Activated CD4-positive, alpha-beta T cell treated with anti-CD3 and anti-CD28 coated beads, Interleukin-2, amount 50 U/mL, for 24 hours (primary cell): Measurements from ENCODE around the gene AGFG2.
"Not testable (repeated sequence)": the region's sequence is repeated elsewhere in the genome, so short reads cannot be mapped to it uniquely, and the experiment has no call there.

Experiments
- DNase-seq, 2 donors: peaks; one replicate each; pipeline ENCODE4 v3.0.0-alpha.2; 2020; ENCODE audit warnings: low read depth in 1 of 2, low spot score in 1 of 2

AGFG2 gene

DNA sequence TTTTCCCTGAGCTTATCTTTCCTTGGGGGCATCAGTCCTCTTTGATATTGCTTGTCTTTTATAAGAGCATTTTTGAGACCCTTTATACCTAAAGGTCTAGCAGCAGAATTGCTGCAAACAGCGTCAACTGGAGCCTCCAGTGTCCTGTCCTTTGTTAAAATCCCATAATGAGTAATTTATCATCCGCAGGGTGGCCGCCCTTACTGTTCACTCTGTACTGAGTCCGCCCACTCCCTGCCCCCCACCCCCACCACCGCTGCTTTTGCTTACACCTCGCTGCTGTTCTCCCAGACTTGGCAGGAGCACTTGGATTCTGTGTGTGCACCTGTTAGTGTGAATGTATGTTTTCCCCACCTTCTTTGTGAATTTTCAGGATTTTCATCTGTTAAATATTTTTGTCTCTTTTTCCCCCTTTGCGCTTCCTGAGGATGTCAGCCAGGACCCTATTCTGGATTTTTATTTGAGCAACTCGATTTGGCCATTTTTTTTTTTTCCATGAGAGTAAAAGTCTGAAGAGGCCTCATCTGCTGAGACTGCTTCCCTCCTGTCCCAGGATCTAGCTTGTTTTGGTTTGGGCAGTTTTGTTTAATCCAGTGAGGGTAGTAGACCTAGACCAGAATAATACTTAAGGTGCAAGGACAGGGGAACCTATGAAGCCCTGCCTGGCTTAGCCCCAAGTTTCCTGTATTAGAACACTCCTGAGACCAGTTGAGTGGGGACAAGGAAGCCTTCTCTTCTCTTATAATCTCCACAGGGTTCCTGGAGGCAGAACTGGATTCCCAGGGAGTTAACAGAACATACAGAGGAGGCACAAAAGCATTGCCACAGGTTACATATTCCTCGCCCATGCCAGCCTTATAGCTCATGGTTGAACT lies 8.2 kb downstream of the AGFG2 start:
- DNase-seq, result no peak

DNA sequence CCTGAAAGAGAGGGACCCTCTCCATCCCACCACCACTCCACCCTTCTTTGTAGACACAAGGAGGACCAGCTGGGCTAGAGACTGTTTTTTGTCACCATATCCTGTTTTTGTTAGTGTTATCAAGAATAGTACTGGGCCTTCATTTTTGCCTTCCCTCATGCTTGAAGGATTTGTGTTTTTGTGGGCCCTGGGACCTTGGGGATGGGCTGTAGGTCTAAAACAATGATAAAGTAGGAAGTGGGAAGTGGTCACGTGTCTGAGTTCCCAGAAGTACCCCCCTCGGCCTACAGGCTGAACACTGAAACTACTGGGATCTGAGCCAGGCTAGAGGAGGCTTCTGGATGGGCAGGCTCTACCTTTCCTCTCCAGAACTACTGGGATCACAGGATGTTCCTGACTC lies 8.9 kb downstream of the AGFG2 start:
- no peak for DNase-seq

DNA sequence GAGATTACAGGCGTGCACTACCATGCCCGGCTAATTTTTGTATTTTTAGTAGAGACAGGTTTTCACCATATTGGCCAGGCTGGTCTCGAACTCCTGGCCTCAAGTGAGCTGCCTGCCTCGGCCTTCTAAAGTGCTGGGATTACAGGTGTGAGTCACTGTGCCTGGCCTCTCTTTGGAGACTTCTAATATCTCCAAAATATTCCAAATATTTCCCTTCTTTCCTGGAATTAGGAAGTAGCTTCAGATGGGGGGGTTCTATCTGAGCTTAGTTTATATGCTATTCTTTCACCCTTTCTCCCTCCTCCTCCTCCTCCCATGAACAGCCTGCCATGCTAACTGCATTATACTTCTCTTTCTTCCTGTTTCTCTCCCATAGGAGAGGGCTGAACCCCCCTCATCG lies 9.4 kb downstream of the AGFG2 start:
- not testable (repeated sequence) for DNase-seq

GRCh38 chr7:100552532-100552931 lies 13.5 kb downstream of the AGFG2 start:
- DNase-seq, result no peak

DNA sequence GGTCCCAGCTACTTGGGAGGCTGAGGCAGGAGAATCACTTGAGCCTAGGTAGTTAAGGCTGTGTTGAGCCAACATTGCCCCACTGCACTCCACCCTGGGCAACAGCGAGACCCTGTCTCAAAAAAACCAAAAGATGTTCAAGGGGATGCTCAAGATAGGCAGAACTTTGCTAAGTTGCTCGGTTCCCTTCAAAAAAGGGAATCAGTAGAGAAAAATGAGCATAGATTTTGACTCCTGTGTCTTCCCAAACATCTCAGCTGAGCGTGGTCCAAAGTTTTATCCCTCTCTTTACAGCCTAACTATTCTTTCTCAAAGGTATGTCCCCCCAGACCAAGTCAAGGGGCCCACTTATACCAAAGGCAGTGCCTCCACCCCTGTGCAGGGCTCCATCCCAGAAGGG lies 14.0 kb downstream of the AGFG2 start:
- DNase-seq, result no peak

DNA sequence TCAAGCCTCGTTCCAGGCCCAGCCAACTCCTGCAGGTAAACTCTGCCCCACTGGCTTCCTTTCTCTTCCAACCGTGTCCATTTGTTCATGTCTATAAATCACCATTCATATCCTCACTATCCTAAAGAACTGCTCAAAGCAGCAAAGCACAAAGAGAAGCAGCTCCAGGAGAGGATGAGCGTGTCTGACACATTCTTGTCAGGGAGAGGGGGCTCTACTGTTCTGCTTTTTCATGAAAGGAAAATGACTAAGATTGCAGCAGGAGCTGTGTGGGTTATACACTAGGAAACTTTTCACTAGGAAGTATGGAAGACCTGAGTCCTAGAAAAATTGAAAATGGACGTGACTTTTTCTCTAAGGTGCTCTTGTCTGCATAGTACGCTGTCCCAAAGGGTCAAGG lies 16.7 kb downstream of the AGFG2 start:
- no peak for DNase-seq

GRCh38 chr7:100556541-100556940 lies 17.5 kb downstream of the AGFG2 start:
- no peak for DNase-seq

DNA sequence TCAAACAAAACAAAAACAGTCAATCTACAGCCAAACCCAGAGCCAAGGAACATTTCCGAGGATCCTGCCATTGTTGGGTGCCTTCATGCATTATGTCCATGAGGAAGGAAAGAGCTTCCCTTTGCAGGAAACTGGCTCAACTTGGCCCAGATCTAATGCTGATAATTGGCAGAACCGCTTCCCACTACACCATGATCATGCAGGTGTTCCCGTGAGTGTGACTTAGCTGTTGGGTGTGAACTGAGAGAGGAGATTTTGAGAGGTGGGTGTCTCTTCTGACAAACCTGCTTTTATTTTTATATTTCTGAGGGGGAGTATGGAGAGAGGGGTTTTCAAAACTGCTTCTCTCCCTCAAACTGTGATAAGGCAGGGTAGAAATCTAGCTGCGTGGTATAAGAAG lies 20.1 kb downstream of the AGFG2 start:
- no peak for DNase-seq

DNA sequence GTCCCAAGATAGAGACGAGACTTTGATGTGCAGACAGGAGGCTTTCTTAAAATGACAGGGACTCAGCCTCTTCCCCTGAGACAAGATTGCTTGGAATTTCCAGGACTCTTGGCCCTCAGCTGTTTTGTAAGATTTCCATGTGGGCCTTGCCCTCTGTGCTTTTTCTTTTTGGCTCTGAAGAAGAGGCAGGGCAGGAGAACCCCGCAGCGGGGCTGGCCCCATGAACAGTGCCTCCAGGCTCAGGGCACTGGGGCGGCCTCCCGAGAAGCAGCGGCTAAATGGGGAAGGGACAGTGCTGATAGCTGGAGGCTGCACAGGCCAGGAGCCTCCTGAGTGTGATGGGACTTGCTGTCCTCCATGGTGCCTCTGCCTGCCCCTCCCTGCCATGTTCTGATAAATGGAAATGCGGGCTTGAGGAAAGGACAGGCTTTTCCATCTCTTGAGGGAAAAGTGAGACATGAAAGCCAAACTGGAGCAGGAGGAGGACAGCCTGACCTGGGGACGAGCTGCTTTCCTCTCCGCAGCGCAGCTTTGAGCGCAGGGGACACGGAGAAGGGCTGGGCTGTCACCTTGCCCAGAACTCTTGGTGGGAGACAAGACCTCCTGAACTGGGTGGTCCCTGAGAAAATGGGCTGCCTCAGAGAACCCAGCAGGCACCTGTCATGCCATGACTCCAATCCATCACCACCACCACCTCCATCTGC lies 22.6 kb downstream of the AGFG2 start:
- no peak for DNase-seq

- no peak for DNase-seq
Observed at GRCh38 chr7:100562195-100563099, 23.4 kb downstream of the AGFG2 start.

DNA sequence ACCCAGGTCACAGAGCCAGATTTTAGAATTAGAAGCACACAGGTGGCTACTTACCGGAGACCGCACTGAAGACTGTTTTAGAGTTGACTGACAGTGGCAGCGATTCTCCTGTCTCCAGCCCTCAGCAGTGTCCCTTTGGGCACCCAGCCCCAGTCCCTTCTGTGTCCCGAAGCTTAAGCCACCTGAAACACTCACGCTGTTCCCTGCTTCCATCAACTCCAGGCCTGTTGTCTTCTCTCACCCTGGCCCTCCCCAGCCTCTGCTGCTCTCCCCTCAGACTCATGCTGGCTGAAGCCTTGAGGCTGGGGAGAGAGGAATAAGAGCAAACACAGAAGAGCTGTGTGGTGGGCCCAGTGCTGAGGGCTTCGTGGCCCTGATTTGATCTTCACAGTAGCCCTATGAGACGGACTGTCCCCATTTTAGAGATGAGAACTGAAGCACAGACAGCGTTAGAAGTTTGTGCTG lies 24.1 kb downstream of the AGFG2 start:
- no peak for DNase-seq

GRCh38 chr7:100563809-100564400 lies 24.9 kb downstream of the AGFG2 start:
- peak; percentile 74 to 79 for DNase-seq

DNA sequence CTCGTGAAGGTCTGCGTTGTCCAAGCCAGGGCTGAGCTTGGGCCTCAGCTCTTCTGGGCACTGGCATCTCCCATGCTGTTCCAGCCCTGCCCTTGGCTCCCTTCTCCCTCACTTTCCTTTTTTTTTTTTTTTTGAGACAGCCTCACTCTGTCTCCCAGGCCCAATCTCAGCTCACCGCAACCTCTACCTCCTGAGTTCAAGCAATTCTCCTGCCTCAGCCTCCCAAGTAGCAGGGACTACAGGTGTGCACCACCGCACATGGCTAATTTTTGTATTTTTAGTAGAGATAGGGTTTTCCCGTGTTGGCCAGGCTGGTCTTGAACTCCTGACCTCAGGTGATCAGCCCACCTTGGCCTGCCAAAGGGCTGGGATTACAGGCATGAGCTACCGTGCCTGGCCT lies 25.4 kb downstream of the AGFG2 start:
- DNase-seq, result not testable (repeated sequence)

DNA sequence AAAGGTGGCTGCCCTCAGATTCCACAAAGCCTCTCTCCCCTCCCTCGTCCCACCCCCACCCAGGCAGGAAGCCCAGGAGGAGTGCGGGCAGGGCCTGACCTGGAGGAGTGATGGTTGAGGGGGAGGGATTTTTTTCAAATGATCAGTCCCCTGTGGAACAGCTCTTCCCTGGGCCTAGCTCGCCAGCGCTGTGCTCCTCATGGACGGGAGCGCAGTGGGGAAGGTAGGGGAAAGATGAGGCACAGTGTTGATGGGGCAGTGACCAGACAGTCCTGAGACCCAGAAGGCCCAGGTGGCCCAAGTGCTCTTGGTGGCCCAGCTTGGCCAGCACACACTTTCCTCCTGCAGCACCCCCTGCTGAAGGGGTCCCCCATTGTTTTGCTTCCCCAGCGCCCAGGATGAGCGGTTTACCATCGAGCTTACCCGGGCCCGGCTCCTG lies 26.1 kb downstream of the AGFG2 start:
- DNase-seq, result no peak

DNA sequence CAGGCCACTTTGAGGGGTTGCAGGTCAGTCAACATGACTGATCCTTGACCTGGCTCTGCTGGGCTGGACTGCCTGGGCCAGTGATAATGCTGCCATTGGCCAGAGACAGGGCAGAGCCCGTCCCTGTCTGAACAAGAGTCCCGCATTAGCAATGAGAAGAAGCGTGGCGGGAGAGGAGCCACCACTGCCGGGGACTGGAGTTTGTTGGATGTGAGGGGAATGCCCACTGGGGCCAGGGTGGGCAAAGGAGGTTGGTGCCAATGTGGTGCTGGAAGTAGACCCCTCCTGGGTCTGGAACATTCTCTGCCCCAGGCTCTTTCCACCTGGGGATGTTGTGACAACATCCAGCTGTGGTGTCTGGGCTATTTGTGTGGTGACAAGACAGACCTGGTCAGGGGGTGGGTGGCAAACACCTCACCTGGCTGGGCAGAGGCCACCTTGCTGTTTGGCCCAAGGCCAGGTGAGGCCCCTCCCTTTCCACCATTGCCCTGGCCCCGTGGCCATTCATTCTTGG lies 27.1 kb downstream of the AGFG2 start:
- no peak for DNase-seq

DNA sequence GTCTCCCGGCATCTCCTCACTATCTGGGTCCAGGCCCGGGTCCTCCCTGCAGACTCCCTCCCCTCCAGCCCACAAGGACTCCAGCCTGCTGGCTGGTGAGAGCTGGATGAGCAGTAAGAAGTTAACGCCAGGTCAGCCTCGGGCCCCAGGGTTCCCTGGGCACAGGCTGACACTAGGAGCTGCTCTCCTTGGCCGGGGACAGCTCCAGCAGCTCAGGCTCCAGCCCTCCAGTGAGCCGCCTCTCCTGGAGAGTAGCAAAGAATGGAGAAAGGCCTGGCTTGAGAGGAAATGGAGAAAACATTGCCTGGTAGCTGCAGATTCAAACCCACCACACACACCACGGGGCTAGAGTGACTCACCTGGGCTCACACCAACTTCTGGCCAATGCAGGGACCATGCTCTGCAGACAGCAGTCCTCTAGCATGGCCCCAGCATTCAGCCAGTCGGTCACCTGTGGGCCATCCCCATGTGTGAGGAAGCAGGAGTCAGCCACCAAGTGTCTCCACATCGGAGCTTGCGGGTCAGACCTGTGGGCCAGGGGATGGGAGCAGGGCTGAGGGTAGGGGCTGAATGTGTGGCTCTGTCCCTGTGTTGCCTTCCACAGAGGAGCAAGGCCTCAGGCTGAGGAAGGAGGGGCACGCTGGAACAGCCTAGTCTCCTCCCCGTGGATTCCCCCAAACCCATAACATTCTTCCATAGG lies 28.2 kb downstream of the AGFG2 start:
- no peak for DNase-seq

GRCh38 chr7:100567751-100568175 lies 28.8 kb downstream of the AGFG2 start:
- DNase-seq, result no peak

DNA sequence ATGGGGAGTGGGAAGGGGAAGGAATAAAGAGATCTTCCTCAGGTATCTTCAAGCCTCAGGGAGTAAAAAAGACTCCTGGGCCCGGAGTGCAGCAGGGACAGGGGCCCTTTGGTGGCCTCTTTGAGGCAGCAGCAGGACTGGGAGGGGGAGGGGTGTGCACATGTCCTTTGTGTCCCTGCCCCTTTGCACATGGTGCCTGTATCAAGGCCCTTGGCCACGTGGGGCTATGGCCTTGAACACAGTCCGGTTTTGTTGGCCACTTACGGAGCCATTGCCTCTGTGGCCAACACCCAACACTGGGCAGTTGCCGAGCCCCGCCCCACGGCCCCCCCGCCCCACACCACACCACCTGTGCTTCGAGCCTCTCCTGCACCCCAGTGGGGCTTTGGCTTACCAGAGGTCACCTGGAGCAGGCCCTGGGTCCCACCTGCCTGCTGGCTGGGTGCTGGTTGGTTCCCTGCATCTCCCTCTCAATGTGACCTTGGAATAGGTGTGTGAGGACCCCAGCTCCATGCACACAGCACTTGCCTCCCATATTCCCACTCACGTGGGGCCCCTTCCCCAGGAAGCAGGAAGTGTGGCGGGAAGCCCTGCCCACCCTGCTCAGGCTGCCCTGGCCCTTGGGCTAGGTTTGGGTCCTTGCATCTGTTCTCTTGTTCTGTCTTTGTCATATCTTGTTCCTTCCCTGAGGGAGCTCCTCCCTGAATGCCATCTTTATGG lies 29.3 kb downstream of the AGFG2 start:
- DNase-seq, result no peak
